HUES6 (cell line): Measurements from ENCODE around the gene USP22.

Experiments
- H3K27ac ChIP-seq: 2 replicates; pipeline ENCODE4 v1.7.0; 2013; ENCODE audit warnings: low read depth, mild to moderate bottlenecking, low read length, inconsistent platforms
- H3K27me3 ChIP-seq: 2 replicates; pipeline ENCODE4 v1.6.1; 2013; ENCODE audit warnings: low read length; ENCODE audit not compliant: control insufficient read depth, insufficient read depth
- H3K36me3 ChIP-seq: 2 replicates; pipeline ENCODE4 v1.6.1; 2013; ENCODE audit warnings: low read length; ENCODE audit not compliant: control insufficient read depth, insufficient read depth
- H3K4me1 ChIP-seq: 2 replicates; pipeline ENCODE4 v1.6.1; 2013; ENCODE audit warnings: low read length; ENCODE audit not compliant: control insufficient read depth, insufficient read depth
- H3K4me3 ChIP-seq: 2 replicates; pipeline ENCODE4 v1.5.1; 2013; ENCODE audit warnings: low read depth, low read length
- H3K9ac ChIP-seq: one replicate; pipeline ENCODE4 v1.6.1; 2013; ENCODE audit warnings: mild to moderate bottlenecking, low read length
- H3K9me3 ChIP-seq: 2 replicates; pipeline ENCODE4 v1.6.1; 2013; ENCODE audit warnings: low read depth, low read length; ENCODE audit not compliant: control insufficient read depth, insufficient read depth

Gene USP22

GRCh38 chr17:21031756-21032396 lies 10.9 kb downstream of the USP22 start:
- Histone ChIP-seq H3K36me3 (peaks cover 68% of the 10 kb centered on the region), H3K27me3 (no peaks in the 10 kb centered on the region), H3K4me1 (peaks cover 52% of the 10 kb centered on the region), H3K27ac (no peak overlapping the region), H3K9me3 (no peaks in the 10 kb centered on the region), H3K4me3 (no peak overlapping the region), H3K9ac (no peak overlapping the region)

GRCh38 chr17:21030375-21030774 lies 12.4 kb downstream of the USP22 start:
- H3K9me3 ChIP-seq, result no peaks in the 10 kb centered on the region
- H3K4me1 ChIP-seq, result peaks cover 41% of the 10 kb centered on the region
- no peak overlapping the region for H3K4me3 ChIP-seq
- no peak overlapping the region for H3K9ac ChIP-seq
- H3K27ac ChIP-seq, result no peak overlapping the region
- no peaks in the 10 kb centered on the region for H3K27me3 ChIP-seq
- peaks cover 73% of the 10 kb centered on the region for H3K36me3 ChIP-seq

GRCh38 chr17:21029515-21029914 lies 13.3 kb downstream of the USP22 start:
- Histone ChIP-seq H3K4me3 (no peak overlapping the region), H3K27ac (no peak overlapping the region), H3K4me1 (peaks cover 34% of the 10 kb centered on the region), H3K9me3 (no peaks in the 10 kb centered on the region), H3K27me3 (no peaks in the 10 kb centered on the region), H3K36me3 (peaks cover 82% of the 10 kb centered on the region), H3K9ac (no peak overlapping the region)

GRCh38 chr17:21029036-21029435 lies 13.8 kb downstream of the USP22 start:
- peaks cover 30% of the 10 kb centered on the region for H3K4me1 ChIP-seq
- H3K36me3 ChIP-seq, result peaks cover 82% of the 10 kb centered on the region
- no peaks in the 10 kb centered on the region for H3K27me3 ChIP-seq
- H3K4me3 ChIP-seq, result no peak overlapping the region
- no peak overlapping the region for H3K27ac ChIP-seq
- H3K9ac ChIP-seq, result no peak overlapping the region
- H3K9me3 ChIP-seq, result no peaks in the 10 kb centered on the region

- Histone ChIP-seq H3K4me3 (no peak overlapping the region), H3K9ac (no peak overlapping the region), H3K9me3 (no peaks in the 10 kb centered on the region), H3K36me3 (peaks cover 87% of the 10 kb centered on the region), H3K27me3 (no peaks in the 10 kb centered on the region), H3K4me1 (peaks cover 30% of the 10 kb centered on the region), H3K27ac (no peak overlapping the region)
Observed at GRCh38 chr17:21028192-21028591, 14.6 kb downstream of the USP22 start.

GRCh38 chr17:21027031-21027430 lies 15.8 kb downstream of the USP22 start:
- H3K4me1 ChIP-seq, result peaks cover 27% of the 10 kb centered on the region

GRCh38 chr17:21025451-21025850 lies 17.4 kb downstream of the USP22 start:
- Histone ChIP-seq H3K36me3 (peaks cover 94% of the 10 kb centered on the region), H3K27me3 (no peaks in the 10 kb centered on the region), H3K27ac (no peak overlapping the region), H3K4me3 (no peak overlapping the region), H3K9ac (no peak overlapping the region), H3K9me3 (no peaks in the 10 kb centered on the region), H3K4me1 (peaks cover 15% of the 10 kb centered on the region)

More at GRCh38 chr17:21027031-21027430, 15.8 kb downstream of the USP22 start:
- Histone ChIP-seq H3K27me3 (no peaks in the 10 kb centered on the region), H3K27ac (no peak overlapping the region), H3K36me3 (peaks cover 88% of the 10 kb centered on the region), H3K9ac (no peak overlapping the region), H3K9me3 (no peaks in the 10 kb centered on the region), H3K4me3 (no peak overlapping the region)

- Histone ChIP-seq H3K36me3 (peaks cover 98% of the 10 kb centered on the region), H3K4me3 (no peak overlapping the region), H3K4me1 (peaks cover 2% of the 10 kb centered on the region), H3K9me3 (no peaks in the 10 kb centered on the region), H3K27me3 (no peaks in the 10 kb centered on the region), H3K27ac (no peak overlapping the region), H3K9ac (no peak overlapping the region)
Observed at GRCh38 chr17:21024024-21024423, 18.8 kb downstream of the USP22 start.

GRCh38 chr17:21021208-21021803 lies 21.5 kb downstream of the USP22 start:
- Histone ChIP-seq H3K4me1 (no peaks in the 10 kb centered on the region), H3K27ac (no peak overlapping the region), H3K36me3 (peaks cover 98% of the 10 kb centered on the region), H3K9me3 (no peaks in the 10 kb centered on the region), H3K4me3 (no peak overlapping the region), H3K27me3 (no peaks in the 10 kb centered on the region), H3K9ac (no peak overlapping the region)

- peaks cover 98% of the 10 kb centered on the region for H3K36me3 ChIP-seq
Observed at GRCh38 chr17:21020622-21021021, 22.2 kb downstream of the USP22 start.

GRCh38 chr17:21019976-21020586 lies 22.7 kb downstream of the USP22 start:
- H3K9ac ChIP-seq, result no peak overlapping the region
- H3K4me1 ChIP-seq, result no peaks in the 10 kb centered on the region
- H3K36me3 ChIP-seq, result peaks cover 98% of the 10 kb centered on the region
- no peak overlapping the region for H3K27ac ChIP-seq
- H3K27me3 ChIP-seq, result no peaks in the 10 kb centered on the region
- H3K9me3 ChIP-seq, result no peaks in the 10 kb centered on the region
- no peak overlapping the region for H3K4me3 ChIP-seq

More at GRCh38 chr17:21020622-21021021, 22.2 kb downstream of the USP22 start:
- Histone ChIP-seq H3K9me3 (no peaks in the 10 kb centered on the region), H3K27ac (no peak overlapping the region), H3K4me3 (no peak overlapping the region), H3K27me3 (no peaks in the 10 kb centered on the region), H3K4me1 (no peaks in the 10 kb centered on the region), H3K9ac (no peak overlapping the region)
